ENCODE data around the gene C6orf136. TPM values are rescaled to one million over a fixed set of nuclear protein-coding genes. Genes with fewer than 3 reads are reported as not detected.
A peak's percentile ranks its signal among the peaks of the same experiment; 100 is the strongest.

C6orf136 gene
- total and polyA plus RNA-seq, 9 of the 15 experiments (the other 6 are each of a cell fraction or from before 2014, with no cell fraction given), result 14.1 to 63.1 (median 18.4) TPM

GRCh38 chr6:30616811-30617564 lies 29.9 kb upstream of the C6orf136 start, which contains the start of gene PPP1R10 (continued):
- TF ChIP-seq BACH1 (tag; IDR thresholded peaks at IDR 0.05) (no peak), KDM1A (IDR thresholded peaks at IDR 0.05) (no peak), ZNF639 (CRISPR knock-in tag; conservative IDR thresholded peaks at IDR 0.05 in 1 of 2, IDR thresholded peaks at IDR 0.05 in 1 of 2) (no peak), CTBP1 (IDR thresholded peaks at IDR 0.05; ENCODE audit: borderline replicate concordance) (no peak), HMG20A (CRISPR knock-in tag; conservative IDR thresholded peaks at IDR 0.05) (peak; percentile 81; the same call in 1 of the 2 replicates), SMAD4 (CRISPR knock-in tag; conservative IDR thresholded peaks at IDR 0.05) (peak; percentile 61), RNF219 (CRISPR knock-in tag; IDR thresholded peaks at IDR 0.05) (peak; percentile 92), IRF9 (tag; IDR thresholded peaks at IDR 0.05) (no peak), ZNF444 (CRISPR knock-in tag; IDR thresholded peaks at IDR 0.05) (peak; percentile 81), ZNF77 (CRISPR knock-in tag; IDR thresholded peaks at IDR 0.05) (peak; percentile 87; the same call in 1 of the 2 replicates), ZNF668 (CRISPR knock-in tag; IDR thresholded peaks at IDR 0.05) (peak; percentile 43; the same call in 1 of the 2 replicates), RBM14 (IDR thresholded peaks at IDR 0.05; ENCODE audit: borderline replicate concordance, insufficient read depth, low read depth, low read length) (no peak), ARNT (IDR thresholded peaks at IDR 0.05) (peak; percentile 65 to 89), ZNF696 (CRISPR knock-in tag; conservative IDR thresholded peaks at IDR 0.05) (peak; percentile 68; the same call in 1 of the 2 replicates), E2F8 (IDR thresholded peaks at IDR 0.05; ENCODE audit: low read depth, partially characterized antibody) (peak; percentile 95), ZFP91 (CRISPR knock-in tag; IDR thresholded peaks at IDR 0.05) (no peak), FOXJ2 (tag; IDR thresholded peaks at IDR 0.05) (peak; percentile 87), ZNF75A (CRISPR knock-in tag; IDR thresholded peaks at IDR 0.05) (no peak)

Data from K562 (cell line).